ENCODE data around the gene KIF21A. TPM values are rescaled to one million over a fixed set of nuclear protein-coding genes. Genes with fewer than 3 reads are reported as not detected.
"Not testable (repeated sequence)": the region's sequence is repeated elsewhere in the genome, so short reads cannot be mapped to it uniquely, and the experiment has no call there.

The KIF21A gene, protein sequence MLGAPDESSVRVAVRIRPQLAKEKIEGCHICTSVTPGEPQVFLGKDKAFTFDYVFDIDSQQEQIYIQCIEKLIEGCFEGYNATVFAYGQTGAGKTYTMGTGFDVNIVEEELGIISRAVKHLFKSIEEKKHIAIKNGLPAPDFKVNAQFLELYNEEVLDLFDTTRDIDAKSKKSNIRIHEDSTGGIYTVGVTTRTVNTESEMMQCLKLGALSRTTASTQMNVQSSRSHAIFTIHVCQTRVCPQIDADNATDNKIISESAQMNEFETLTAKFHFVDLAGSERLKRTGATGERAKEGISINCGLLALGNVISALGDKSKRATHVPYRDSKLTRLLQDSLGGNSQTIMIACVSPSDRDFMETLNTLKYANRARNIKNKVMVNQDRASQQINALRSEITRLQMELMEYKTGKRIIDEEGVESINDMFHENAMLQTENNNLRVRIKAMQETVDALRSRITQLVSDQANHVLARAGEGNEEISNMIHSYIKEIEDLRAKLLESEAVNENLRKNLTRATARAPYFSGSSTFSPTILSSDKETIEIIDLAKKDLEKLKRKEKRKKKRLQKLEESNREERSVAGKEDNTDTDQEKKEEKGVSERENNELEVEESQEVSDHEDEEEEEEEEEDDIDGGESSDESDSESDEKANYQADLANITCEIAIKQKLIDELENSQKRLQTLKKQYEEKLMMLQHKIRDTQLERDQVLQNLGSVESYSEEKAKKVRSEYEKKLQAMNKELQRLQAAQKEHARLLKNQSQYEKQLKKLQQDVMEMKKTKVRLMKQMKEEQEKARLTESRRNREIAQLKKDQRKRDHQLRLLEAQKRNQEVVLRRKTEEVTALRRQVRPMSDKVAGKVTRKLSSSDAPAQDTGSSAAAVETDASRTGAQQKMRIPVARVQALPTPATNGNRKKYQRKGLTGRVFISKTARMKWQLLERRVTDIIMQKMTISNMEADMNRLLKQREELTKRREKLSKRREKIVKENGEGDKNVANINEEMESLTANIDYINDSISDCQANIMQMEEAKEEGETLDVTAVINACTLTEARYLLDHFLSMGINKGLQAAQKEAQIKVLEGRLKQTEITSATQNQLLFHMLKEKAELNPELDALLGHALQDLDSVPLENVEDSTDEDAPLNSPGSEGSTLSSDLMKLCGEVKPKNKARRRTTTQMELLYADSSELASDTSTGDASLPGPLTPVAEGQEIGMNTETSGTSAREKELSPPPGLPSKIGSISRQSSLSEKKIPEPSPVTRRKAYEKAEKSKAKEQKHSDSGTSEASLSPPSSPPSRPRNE (N-terminal part only)
- 173 TPM for total RNA-seq

DNA sequence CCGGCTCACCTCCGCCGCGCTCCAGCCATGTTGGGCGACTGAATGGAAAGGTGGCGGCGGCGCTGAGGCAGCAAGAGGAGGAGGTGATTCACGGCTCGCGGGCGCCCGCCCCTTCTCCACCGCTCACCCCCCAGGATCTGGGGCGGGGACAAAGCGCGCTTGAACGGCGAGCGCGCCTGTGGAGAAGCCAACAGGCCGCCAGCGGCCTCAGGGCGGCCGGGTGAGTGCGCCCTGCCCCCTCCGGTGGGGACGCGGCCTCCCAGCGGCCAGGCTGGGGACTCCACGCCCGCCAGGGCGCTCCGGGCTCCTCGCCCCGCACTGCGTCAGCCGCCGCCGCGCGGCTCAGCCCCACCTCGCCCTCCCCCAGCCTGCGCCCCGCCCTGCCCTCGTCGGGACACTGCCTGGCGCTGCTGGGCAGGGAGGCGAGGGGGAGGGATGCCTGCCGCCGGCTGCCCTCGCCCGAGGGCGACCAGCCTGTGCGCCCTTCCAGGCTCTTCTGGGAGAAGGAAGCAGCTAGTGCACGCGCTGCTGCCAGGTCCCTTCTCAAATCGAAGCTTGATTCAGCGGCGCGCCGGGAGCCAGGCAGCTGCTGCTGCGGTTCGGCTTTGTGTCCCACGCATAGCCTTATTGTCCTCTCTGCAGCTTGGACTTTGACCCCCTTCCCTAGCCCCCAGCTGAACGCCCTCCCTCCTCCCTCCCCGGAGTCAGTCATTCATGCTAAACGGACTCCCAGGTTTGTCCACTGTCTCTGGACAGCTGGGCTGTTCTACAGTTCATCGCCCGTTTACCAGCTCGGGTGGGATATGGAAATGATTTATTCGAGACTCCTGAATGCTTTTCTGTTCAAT is at the start of gene KIF21A:
Gene KIF21A, minus strand, starts transcription at position 40 of the 848 bp plus-strand sequence. CDS start 150 bp downstream, outside the sequence.
- FAIRE-seq (no peak), DNase-seq (ENCODE audit: low spot score in 2 of 2) (peak; percentile 79 to 86)

DNA sequence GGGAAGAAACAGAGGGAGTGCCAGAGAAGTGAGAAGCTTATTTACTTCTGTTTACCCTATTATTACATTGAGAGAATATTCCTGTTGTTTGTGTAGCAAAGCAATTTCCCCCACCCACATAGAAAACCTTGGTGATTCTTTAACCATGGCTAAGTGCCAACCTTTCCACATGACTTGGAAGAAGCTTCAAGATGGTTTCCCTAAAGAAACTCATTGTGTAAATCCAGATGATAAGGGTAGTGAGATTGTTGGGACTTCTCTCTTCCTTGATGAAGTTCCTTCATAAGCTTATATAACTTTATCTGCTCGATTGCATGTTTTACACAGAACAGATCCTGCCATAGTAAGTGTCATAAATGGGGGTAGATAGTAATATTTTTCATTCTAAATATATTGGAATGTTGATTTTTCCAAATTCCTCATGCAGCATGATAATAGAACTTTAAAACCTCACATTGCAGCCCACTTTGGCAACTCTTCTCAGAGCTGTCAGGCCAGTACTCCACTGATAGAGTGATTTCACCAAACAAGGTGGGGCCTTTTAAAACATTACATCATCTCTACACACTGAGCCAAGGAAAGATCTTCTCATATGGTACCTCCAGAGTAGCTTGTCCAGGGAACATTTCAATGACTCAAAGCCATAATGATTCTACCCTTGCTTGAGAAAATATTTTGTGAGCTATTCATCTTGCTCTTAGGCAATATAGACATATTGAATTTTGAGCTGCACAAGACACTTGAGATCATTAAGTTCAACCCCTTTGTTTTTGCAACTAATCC is 47.8 kb upstream of the KIF21A start:
- DNase-seq (ENCODE audit: low spot score in 2 of 2) (no peak), FAIRE-seq (no peak)

DNA sequence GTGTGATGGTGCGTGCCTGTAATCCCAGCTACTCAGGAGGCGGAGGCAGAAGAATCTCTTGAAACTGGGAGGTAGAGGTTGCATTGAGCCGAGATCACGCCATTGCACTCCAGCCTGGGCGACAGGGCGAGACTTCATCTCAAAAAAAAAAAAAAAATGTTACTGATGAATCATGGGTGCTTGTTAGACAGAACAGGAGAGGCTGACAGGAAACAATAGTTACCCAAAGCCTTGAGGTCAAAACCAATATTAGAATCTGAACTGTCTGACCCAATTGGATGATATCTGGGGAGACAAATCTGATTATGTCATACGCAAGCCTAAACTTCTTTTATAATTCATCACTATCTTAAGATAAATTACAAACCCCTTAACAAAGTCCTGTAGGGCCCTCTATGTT is 40.7 kb upstream of the KIF21A start:
- no peak for FAIRE-seq
- no peak for DNase-seq (ENCODE audit: low spot score in 2 of 2)

DNA sequence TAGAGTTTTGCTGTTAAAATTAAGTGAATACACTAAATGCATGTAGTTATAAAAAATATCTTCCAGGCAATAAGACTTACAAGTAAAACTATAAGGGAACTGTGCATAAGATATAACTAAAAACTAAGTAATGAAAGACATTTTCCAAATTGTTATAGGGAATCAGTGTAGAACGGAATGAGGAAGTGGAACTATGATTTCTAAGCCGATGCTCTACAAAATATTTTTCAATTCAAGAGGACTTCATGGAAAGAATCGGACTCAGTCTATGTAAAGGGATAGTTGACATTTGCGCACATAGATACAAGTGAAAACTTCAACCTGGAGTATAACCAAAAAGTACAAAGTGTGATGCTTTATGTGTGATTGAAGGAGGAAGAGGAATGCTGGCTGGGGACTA is 40.1 kb upstream of the KIF21A start:
- FAIRE-seq = no peak

DNA sequence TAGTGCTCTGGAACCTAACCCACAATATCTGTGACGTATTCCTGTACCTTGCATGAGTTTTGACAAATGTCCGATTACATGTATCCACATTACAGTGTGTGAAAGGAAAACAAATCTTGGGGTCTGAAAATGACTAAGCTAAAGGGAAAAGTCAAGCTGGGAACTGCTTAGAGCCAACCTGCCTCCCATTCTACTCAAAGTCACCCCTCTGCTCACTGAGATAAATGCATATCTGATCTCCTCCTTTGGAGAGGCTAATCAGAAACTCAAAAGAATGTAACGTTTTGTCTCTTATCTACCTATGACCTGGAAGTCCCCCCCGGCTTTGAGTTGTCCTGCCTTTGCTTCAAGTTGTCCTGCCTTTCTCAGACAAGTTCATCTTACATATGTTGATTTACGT is 34.0 kb upstream of the KIF21A start:
- no peak for FAIRE-seq
- no peak for DNase-seq (ENCODE audit: low spot score in 2 of 2)

More for the DNA sequence above, 40.1 kb upstream of the KIF21A start:
- no peak for DNase-seq (ENCODE audit: low spot score in 2 of 2)

DNA sequence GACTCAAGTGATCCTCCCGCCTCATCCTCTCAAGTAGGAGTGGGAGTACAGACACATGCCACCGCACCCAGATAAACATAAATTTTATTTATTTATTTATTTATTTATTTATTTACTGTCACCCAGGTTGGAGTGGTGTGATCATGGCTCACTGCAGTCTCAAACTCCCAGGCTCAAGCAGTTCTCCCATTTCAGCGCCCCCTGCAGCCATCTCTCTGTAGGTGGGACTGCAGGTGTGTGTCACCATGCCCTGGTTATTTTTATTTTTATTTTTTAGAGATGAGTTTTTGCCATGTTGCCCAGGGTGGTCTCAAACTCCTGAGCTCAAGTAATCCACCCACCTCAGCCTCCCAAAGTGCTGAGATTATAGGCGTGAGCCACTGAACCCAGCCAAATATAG is 33.2 kb upstream of the KIF21A start:
- no peak for DNase-seq (ENCODE audit: low spot score in 2 of 2)
- FAIRE-seq = no peak

DNA sequence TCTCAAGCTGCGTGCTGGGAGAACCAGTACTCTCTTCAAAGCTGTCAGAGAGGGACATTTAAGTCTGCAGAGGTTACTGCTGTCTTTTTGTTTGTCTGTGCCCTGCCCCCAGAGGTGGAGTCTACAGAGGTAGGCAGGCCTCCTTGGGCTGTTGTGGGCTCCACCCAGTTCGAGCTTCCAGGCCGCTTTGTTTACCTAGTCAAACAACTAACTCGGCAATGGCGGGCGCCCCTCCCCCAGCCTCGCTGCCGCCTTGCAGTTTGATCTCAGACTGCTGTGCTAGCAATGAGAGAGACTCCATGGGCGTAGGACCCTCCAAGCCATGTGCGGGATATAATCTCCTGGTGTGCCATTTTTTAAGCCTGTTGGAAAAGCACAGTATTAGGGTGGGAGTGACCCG is 32.2 kb upstream of the KIF21A start:
- not testable (repeated sequence) for FAIRE-seq

DNA sequence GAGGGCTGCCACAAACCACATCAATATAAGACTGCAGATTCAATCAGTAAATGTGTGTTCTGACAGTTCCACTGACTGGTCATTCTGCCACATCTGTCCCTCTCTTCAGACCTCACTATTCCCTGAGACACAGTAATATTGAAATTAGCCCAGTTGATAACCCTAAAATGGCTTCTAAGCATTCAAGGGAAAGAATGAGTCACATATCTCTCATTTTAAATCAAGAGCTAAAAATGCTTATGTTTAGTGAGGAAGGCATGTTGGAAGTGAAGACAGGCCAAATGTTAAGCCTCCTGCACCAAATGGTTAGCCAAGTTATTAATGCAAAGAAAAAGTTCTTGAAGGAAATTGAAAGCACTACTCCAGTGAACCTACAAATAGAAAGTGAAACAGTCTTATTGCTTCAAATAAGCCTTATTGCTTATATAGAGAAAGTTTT is 24.5 kb upstream of the KIF21A start:
- DNase-seq (ENCODE audit: low spot score in 2 of 2) (no peak), FAIRE-seq (no peak)

More for the DNA sequence above, 32.2 kb upstream of the KIF21A start:
- DNase-seq (ENCODE audit: low spot score in 2 of 2) = not testable (repeated sequence)

DNA sequence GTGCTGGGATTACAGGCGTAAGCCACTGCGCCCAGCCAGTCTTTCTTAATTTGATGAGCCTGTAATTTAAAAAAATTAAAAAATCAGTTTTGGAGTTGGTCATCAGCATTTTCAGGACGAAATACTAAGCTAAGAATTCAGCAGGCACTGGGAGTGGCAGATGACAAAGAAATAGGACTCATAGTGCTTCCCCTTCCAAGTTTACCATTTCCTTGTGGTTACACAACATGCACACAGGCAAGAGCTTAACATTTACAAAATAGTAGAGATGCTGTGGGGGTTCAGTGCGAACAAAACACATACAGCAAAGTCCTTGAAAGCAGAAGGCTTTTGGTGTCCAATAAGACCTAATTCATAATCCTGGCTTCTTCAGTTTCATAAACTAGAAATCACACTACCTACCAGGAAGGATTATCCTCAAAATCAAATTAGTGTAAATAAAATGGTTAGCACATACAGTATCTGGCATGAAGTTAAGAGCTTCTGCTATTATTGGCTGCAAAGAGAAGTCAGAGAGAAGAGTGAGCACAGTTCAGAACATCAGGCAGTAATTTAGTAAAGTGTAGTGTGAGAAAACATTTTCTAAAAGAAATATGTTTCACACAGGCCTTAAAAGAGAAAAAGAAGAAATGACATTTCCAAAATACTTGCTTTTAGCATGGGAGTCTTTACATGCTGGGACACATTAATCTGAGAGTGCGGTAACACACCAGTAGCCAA is 22.2 kb upstream of the KIF21A start:
- no peak for DNase-seq (ENCODE audit: low spot score in 2 of 2)
- no peak for FAIRE-seq

DNA sequence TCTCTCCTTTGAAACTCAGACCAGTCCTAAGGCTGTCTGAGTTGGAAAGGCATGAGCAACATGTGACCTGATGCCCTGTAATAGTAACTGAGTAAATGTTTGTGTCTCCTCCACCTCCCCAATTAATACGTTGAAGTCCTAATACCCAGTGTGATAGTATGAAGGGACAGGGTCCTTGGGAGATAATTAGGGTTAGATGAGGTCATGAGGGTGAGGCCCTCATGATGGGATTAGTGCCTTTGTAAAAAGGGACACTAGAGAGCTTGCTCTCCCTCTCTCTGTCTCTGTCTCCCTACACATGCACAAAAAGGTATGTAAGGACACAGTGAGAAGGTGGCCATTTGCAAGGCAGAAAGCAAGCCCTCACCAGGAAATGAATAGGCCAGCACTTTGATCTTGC is 18.1 kb upstream of the KIF21A start:
- FAIRE-seq (no peak), DNase-seq (ENCODE audit: low spot score in 2 of 2) (no peak)

DNA sequence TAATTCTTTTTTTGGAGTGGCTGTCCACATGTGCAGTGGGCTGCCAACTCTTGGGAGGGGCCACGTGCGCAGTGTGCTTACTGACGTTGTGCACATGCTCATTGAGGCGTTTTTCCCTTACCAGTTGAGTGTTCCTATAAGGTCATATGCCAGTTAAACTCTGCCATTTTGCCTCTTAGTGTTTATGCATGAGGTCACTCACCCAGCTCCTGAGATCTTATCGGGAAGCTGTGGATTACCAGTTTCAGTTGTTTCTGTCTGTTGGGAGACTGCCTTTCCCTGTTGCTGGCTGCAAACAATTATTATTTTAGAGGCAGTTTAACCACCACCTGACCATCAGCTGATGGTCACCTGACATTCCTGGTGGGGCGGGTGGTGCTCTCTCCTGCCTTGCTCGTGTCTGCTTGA is 16.1 kb upstream of the KIF21A start:
- DNase-seq (ENCODE audit: low spot score in 2 of 2) (no peak), FAIRE-seq (no peak)

DNA sequence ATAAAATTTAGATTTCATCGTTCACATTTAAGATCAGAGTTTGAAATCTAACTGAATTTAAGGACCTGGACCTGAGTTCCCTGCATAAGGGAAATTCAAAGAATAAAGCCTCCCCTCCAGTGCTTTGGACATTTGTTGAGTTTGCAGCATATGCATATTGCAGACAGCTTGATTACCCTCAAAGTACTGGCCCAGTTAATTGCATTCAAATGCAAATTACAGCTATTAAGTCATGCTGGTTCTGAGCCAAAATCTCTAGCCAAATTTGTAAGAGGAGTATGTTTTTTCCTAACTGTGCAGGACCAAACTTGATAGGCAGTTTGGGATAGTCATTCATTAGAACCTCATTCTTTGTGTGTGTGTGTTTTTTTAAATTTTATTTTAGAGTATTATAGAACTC is 9.1 kb upstream of the KIF21A start:
- DNase-seq (ENCODE audit: low spot score in 2 of 2) (no peak), FAIRE-seq (no peak)

DNA sequence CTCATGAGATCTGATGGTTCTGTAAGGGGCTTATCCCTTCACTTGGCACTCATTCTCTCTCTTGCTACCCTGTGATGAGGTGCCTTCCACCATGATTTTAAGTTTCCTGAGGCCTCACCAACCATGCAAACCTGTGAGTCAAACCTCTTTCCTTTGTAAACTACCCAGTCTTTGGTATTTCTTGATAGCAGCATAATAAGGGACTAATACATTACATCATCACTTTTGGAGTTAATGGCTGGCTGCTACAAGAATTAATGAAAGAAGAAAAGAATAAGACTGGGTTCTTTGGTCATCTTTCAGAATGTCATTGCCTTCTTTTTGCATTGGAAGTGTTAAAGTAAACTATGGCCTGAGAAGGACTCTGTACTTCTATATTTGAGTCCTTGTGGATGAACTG is 5.1 kb upstream of the KIF21A start:
- FAIRE-seq (no peak), DNase-seq (ENCODE audit: low spot score in 2 of 2) (no peak)

DNA sequence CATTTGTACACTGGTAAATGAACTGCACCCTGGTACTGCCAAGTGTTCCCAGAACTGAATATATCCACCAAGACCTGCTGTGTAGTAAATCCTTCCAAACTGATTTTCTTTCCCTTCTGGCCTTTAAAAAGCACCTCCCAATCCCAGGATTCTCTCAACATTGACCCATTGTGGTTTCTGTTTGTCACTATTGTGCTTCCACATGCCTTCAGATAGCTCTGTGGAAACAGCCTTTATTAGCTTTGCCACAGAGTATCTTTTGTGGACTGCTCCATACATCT is 949 bp upstream of the KIF21A start:
- no peak for FAIRE-seq
- peak in 1 of 2 donors; percentile 19 for DNase-seq (ENCODE audit: low spot score in 2 of 2)

DNA sequence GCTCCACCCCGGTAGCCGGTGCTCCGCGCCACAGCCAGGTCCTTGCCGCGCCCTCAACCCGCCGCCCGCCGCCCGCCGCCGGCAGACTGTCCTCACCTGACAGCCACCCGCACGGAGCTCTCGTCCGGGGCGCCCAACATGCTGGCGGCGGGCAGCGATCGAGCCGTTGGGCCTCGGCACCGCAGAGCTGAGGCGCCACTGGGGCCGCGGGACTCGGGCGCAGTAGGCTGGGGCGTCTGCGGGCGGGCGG is 164 bp downstream of the KIF21A start:
- FAIRE-seq (no peak), DNase-seq (ENCODE audit: low spot score in 2 of 2) (no peak)

DNA sequence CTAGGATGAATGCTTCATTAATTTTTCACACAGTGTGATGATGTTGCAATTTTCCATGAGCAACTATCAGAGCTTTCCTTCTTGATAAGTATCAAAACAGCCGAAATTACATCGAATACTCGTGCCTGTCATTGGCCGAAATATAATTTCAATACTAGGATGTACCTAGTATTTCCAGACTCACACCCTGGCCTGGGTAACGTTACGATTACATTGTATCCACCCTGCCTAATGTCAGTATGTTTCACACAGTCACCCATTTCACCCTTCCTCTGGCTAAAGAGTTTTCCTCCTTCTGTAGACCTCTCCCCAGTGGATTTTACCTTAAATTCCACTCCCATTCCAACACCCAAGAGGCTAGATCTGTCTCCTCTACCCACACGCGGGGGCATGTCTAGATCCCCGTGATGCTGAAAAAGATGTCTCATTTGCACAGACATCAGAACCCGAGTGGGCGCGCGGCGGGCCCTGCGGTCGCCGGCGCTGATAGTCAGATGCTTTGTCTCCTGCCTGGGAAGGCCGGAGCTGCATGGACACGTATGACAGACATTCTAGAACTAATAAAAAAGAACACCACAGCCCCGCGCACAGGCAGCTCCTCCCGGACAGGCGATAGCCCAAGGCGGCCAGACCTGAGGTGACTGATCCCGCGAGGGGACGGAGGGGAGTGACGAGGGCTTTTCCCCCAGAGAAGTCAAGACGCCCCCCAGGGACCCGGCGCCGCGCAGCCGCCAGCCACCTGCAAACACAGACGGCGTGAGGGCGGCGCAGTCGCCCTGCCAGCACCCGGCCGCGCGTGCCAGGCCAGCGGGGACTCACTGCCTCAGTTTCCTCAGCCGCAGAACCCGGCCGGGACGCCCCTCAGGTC is 723 bp downstream of the KIF21A start:
- no peak for FAIRE-seq
- peak in 1 of 2 donors; percentile 25 for DNase-seq (ENCODE audit: low spot score in 2 of 2)

DNA sequence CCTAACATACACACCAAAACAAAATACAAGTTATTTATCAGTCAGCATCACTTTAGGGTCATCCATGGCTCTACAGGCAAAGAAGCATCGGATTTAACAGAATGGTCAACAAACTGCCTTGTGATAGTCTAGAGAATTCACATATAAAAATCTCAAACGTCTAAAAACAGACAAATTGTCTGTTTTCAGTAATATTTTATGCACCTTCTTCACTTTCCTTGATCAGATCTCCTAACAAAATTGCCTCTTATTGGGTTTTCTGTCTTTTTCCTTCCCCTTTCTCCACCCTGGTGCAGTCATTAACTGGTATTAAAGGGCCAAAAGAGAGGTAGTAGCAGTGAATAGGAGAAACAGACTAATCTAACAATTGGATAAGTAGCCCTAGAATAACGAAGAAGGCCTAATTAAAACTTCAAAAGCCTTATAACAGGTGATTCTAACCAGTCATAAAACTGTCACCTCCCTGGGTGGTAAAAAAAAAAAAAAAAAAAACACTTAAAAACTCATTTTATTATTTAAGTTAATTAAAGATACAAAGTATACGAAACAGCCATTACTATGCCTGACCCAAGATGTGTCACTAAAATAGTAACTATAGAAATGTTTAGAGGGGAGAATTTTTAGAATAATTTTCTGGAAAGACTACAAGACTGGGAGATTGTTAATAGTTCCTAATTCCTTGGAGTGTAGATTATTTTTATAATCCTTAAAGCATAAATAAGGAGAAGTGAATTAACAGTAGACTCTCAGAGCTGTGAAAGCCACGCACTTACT is 1.5 kb downstream of the KIF21A start:
- DNase-seq (ENCODE audit: low spot score in 2 of 2) (no peak), FAIRE-seq (no peak)

Measured in frontal cortex (tissue), 4 donors.